ENCODE data around the gene FAM167B. TPM values are rescaled to one million over a fixed set of nuclear protein-coding genes. Genes with fewer than 3 reads are reported as not detected.

Gene FAM167B
- polyA plus RNA-seq, 1 of the 3 experiments (the other 2 are of a cell fraction): 1.2 TPM

GRCh38 chr1:32256473-32257226 lies 9.6 kb downstream of the FAM167B start:
- DNase-seq: no peak
- H3K4me3 ChIP-seq (ENCODE audit: low read depth in 2 of 2, low read length in 1 of 2): no peak overlapping the region
- no peak overlapping the region for H3K9ac ChIP-seq
- no peak for TF ChIP-seq FOXM1 (IDR thresholded peaks at IDR 0.05; ENCODE audit: low read depth)
- TF ChIP-seq USF1 (IDR thresholded peaks at IDR 0.05; ENCODE audit: borderline replicate concordance, low read depth): no peak
- TF ChIP-seq RCOR1 (IDR thresholded peaks at IDR 0.05; ENCODE audit: low read length): no peak
- TF ChIP-seq, protein P1, sequence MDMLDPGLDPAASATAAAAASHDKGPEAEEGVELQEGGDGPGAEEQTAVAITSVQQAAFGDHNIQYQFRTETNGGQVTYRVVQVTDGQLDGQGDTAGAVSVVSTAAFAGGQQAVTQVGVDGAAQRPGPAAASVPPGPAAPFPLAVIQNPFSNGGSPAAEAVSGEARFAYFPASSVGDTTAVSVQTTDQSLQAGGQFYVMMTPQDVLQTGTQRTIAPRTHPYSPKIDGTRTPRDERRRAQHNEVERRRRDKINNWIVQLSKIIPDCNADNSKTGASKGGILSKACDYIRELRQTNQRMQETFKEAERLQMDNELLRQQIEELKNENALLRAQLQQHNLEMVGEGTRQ (IDR thresholded peaks at IDR 0.05; ENCODE audit: borderline replicate concordance, low read depth, low read length): no peak
- TF ChIP-seq CHD2 (IDR thresholded peaks at IDR 0.05; ENCODE audit: low read length, partially characterized antibody): no peak
- no peak for TF ChIP-seq MAX (IDR thresholded peaks at IDR 0.05; ENCODE audit: low read depth)
- no peak for TF ChIP-seq YY1 (IDR thresholded peaks at IDR 0.05; ENCODE audit: low read depth)
- TF ChIP-seq IRF3 (IDR thresholded peaks at IDR 0.05; ENCODE audit: low read depth, low read length): no peak
- no peak for TF ChIP-seq EP300 (IDR thresholded peaks at IDR 0.05; ENCODE audit: borderline replicate concordance in 1 of 2, low read depth in 1 of 2, low read length in 1 of 2)
- TF ChIP-seq EZH2phosphoT487 (IDR thresholded peaks at IDR 0.05; ENCODE audit: borderline replicate concordance, low read depth): no peak
- no peak for TF ChIP-seq FOXJ3 (CRISPR knock-in tag; IDR thresholded peaks at IDR 0.05)
- TF ChIP-seq POLR2AphosphoS5 (IDR thresholded peaks at IDR 0.05; ENCODE audit: low read depth, low read length): no peak
- TF ChIP-seq TEAD4 (IDR thresholded peaks at IDR 0.05; ENCODE audit: borderline replicate concordance, insufficient read depth): no peak
- TF ChIP-seq ELF1 (IDR thresholded peaks at IDR 0.05): no peak
- TF ChIP-seq SIN3A (IDR thresholded peaks at IDR 0.05; ENCODE audit: borderline replicate concordance, low read depth, low read length): no peak
- TF ChIP-seq, protein P2, sequence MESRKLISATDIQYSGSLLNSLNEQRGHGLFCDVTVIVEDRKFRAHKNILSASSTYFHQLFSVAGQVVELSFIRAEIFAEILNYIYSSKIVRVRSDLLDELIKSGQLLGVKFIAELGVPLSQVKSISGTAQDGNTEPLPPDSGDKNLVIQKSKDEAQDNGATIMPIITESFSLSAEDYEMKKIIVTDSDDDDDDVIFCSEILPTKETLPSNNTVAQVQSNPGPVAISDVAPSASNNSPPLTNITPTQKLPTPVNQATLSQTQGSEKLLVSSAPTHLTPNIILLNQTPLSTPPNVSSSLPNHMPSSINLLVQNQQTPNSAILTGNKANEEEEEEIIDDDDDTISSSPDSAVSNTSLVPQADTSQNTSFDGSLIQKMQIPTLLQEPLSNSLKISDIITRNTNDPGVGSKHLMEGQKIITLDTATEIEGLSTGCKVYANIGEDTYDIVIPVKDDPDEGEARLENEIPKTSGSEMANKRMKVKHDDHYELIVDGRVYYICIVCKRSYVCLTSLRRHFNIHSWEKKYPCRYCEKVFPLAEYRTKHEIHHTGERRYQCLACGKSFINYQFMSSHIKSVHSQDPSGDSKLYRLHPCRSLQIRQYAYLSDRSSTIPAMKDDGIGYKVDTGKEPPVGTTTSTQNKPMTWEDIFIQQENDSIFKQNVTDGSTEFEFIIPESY (IDR thresholded peaks at IDR 0.05; ENCODE audit: borderline replicate concordance, low read depth): no peak
- TF ChIP-seq MEF2A (IDR thresholded peaks at IDR 0.05; ENCODE audit: borderline replicate concordance, low read depth): no peak
- TF ChIP-seq SMC3 (IDR thresholded peaks at IDR 0.05; ENCODE audit: low read depth, low read length): no peak
- H3K36me3 ChIP-seq (replicated peaks in 1 of 2; ENCODE audit: control insufficient read depth in 1 of 2, insufficient read depth in 2 of 2, low read length in 1 of 2): no peaks in the 10 kb centered on the region
- H3K79me2 ChIP-seq (ENCODE audit: insufficient read depth): no peaks in the 10 kb centered on the region
- H2AFZ ChIP-seq (ENCODE audit: low read depth): no peak overlapping the region
- ChIA-PET CTCF (no interaction called here), POLR2A (no interaction called here)
- H3K9me2 ChIP-seq: no peaks in the 10 kb centered on the region
- WGBS (ENCODE audit: low lambda C conversion rate): 83% methylated on average over 9 of the region's 9 CpGs
- H3K4me2 ChIP-seq: no peak overlapping the region
- H3F3A ChIP-seq (replicated peaks; ENCODE audit: insufficient read depth): no peaks in the 10 kb centered on the region
- H3K4me1 ChIP-seq (ENCODE audit: control insufficient read depth in 1 of 2, insufficient read depth in 2 of 2, low read depth in 1 of 2, low read length in 1 of 2): no peaks in the 10 kb centered on the region
- H4K20me1 ChIP-seq (ENCODE audit: insufficient read depth): no peaks in the 10 kb centered on the region
- no peak overlapping the region for H3K27ac ChIP-seq (ENCODE audit: low read depth in 2 of 2, low read length in 1 of 2)
- no peaks in the 10 kb centered on the region for H3K27me3 ChIP-seq (ENCODE audit: insufficient read depth)
- no peaks in the 10 kb centered on the region for H3K9me3 ChIP-seq
